Retinal pigment epithelial cell (primary cell): ENCODE data around the gene MPZL3.

ENCODE experiments used
- DNase-seq: peaks from one replicate; pipeline ENCODE4 v3.0.0-alpha.2; 2010; ENCODE audit warnings: low read depth
- H3K4me3 ChIP-seq: 2 replicates; pipeline ENCODE4 v1.5.1; 2011; ENCODE audit warnings: mild to moderate bottlenecking, low read length, control low read depth, moderate library complexity
- TF ChIP-seq, protein P1 (sequence below): conservative IDR thresholded peaks from 2 replicates; pipeline ENCODE4 v1.5.1; 2011; ENCODE audit warnings: low read depth, low read length, control low read depth, inconsistent platforms

Gene MPZL3

DNA sequence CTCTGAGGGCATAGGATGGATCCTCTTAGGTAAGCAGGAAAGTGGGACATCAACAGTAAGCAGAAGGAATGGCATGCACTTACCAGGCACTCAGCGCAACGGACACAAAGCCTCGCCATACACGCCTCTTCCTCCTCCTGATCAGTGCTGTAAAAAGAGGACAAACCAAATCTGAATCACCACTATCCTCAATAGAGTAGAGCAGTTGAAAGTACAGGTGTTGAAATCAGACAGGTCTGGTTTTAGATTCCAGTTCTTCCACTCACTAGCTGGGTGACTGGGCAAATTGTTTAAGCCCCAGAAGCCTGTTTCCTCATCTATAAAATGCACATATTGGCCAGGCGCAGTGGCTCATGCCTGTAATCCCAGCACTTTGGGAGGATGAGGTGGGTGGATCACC lies 18.8 kb downstream of the MPZL3 start:
- DNase-seq, result no peak
- TF ChIP-seq, protein P1, sequence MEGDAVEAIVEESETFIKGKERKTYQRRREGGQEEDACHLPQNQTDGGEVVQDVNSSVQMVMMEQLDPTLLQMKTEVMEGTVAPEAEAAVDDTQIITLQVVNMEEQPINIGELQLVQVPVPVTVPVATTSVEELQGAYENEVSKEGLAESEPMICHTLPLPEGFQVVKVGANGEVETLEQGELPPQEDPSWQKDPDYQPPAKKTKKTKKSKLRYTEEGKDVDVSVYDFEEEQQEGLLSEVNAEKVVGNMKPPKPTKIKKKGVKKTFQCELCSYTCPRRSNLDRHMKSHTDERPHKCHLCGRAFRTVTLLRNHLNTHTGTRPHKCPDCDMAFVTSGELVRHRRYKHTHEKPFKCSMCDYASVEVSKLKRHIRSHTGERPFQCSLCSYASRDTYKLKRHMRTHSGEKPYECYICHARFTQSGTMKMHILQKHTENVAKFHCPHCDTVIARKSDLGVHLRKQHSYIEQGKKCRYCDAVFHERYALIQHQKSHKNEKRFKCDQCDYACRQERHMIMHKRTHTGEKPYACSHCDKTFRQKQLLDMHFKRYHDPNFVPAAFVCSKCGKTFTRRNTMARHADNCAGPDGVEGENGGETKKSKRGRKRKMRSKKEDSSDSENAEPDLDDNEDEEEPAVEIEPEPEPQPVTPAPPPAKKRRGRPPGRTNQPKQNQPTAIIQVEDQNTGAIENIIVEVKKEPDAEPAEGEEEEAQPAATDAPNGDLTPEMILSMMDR, result no peak
- H3K4me3 ChIP-seq, result no peak overlapping the region

DNA sequence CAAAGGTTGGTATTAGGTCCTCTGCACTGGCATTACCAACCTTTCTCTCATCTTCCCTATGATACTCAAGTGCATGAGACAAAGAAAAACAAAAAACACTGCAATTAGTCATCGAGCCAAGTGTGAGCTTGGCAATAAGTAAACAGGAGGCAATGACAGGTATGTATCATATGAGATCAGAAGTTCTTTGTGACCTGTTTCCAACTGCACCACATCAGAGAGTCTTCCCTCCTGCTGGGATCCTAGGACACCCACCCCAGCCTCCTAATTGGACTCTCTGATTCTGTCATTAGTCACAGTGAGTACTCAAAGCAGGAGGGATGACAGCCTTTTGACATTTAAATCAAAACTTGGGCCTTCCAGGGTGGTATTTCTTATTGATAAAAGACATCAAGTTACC lies 19.5 kb downstream of the MPZL3 start:
- TF ChIP-seq, protein P1, result no peak
- H3K4me3 ChIP-seq, result no peak overlapping the region
- no peak for DNase-seq

DNA sequence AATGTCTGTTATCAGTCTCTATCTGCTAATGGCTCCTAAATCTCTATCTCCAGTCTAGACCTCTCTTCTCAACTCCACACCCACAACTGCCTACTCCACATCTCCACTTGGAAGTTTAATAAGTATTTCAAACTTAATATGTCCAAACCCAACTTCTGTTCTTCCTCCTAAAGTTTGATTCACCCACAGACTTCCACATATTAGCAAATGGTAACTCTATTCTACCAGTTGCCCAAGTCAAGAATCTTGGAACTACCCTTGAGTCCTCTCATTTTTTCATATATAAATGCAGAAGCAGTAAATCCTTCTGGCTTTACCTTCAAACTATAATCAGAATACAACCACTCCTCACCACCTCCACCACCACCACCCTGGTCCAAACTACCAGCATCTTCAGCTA lies 20.7 kb downstream of the MPZL3 start:
- no peak overlapping the region for H3K4me3 ChIP-seq
- DNase-seq, result no peak
- TF ChIP-seq, protein P1, result no peak

DNA sequence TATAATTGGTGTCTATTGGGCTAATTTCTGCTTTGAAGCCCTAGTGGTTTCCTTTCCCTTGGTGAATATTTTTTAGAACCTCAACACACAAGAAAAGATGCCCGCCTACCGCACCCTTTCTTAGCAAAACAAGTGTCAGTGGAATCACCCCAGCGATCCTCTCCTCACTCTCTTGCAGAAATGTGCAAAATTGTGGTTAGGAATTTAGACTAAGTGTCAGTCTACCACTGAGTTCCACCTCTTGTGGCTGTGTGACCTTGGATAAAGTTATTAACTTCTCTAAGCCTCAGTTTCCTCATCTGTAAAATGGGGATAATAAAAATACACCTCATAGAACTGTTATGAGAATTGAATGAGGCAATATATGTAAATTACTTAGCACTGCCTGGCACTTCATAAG lies 22.1 kb downstream of the MPZL3 start:
- no peak for DNase-seq
- TF ChIP-seq, protein P1, result no peak
- H3K4me3 ChIP-seq, result no peak overlapping the region

DNA sequence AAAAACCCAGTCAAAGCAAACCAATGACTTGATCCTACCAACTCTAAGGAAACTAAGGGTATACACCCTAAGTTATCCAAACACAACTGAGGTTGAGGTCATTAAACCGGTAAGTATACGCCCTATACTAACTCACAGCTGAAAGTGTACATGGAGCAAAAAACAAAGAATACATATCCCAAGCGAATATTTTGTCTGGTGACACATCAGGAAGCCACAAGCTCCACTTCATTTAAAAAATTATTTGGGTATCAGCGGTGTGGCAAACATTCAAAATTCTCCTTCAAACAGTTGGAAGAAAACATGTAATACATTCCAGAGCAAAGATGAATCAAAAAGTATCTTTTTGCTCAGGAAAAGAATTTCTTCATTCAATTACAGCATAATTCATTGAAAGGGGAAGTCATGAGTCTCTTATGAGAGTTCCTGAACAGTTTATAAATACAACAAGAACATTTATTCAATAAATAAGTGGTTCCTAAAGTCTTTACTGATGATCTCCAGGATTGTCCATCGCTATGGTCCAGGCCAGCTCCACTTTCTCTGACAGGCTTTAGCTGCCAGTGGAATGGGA lies 22.8 kb downstream of the MPZL3 start:
- DNase-seq, result no peak
- TF ChIP-seq, protein P1, result no peak
- H3K4me3 ChIP-seq, result no peak overlapping the region

DNA sequence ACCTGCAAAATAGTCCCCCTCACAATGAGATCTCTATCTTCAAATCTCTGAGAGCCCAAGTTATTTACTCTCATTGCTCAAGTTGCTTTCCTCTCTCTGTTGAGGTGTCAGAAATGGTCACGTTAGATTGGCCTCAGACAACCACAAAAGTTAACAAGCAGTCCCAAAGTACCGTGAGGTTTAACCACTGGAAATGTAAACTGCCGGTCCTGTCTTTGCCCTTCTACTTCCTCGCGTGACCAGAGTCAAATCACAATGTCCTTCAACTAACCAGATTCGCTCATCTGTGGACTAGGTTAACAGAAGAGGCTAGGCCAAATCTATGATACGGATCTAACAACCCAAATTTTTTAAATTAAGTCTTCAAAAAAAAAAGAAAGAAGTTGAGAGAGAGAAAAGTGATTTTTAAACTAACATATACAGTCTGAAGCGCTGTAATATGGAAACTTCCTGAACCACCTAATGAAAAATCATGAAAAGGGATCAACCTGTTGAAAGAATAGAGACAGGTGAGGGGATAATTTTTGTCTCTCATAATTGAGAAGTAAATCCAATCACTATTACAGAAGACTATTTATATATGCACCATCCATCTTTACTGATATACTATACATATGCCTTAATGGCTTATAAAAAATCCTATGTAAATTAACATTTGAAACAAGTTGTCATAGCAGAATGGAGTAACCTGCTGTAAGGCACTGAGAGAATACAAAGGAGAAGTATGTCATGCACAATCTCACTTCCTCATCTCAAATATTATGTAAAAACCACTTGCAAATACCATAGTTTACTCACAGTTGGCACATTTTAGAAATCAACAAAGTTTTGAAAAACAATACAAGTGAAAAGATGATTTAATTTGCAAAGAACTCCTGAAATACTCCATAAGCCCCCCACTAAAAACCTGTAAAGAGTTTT lies 24.0 kb downstream of the MPZL3 start:
- H3K4me3 ChIP-seq, result no peak overlapping the region
- TF ChIP-seq, protein P1, result no peak
- DNase-seq, result no peak

DNA sequence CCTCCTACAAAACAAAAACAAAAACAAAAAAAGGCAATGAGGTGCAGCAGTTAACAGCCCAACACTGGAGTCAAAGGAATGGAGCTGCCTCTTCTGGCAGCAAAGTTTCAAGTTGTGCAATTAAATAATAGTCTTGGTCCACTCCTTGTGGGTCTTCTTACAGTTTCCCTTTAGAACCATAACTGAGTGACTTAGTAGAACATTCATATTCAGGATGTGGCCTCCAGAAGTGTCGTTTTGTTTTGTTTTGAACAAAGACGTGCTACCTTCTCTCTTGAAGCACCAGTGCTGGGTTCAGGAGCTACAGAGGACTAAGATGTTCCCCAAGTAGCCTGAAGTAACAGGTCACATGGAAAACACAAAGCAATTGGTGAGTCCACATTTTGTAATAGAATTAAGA lies 25.4 kb downstream of the MPZL3 start:
- H3K4me3 ChIP-seq, result no peak overlapping the region
- TF ChIP-seq, protein P1, result no peak
- DNase-seq, result no peak
